Measurements from ENCODE around the gene SCYGR5. TPM values are rescaled to one million over a fixed set of nuclear protein-coding genes. Genes with fewer than 3 reads are reported as not detected.

The SCYGR5 gene
- total and polyA plus RNA-seq, 2 experiments from 2014 or later: not detected

GRCh38 chr2:227634201-227634600 lies 32.4 kb upstream of the SCYGR5 start:
- Mint-ChIP-seq H3K27me3 (ENCODE audit: insufficient read depth, low read depth, poor library complexity) (peaks cover 4% of the 10 kb centered on the region), H3K4me3 (no peak overlapping the region), H3K4me1 (no peaks in the 10 kb centered on the region), H3K36me3 (ENCODE audit: low read depth) (no peaks in the 10 kb centered on the region), H3K9me3 (no peaks in the 10 kb centered on the region), H3K27ac (no peak overlapping the region)
- Histone ChIP-seq H3K9me2 (ENCODE audit: insufficient read depth) (no peaks in the 10 kb centered on the region), H3K4me2 (no peak overlapping the region), H3K4me1 (ENCODE audit: insufficient read depth) (no peaks in the 10 kb centered on the region), H3K79me2 (replicated peaks; ENCODE audit: insufficient read depth) (no peaks in the 10 kb centered on the region), H3K36me3 (ENCODE audit: insufficient read depth) (no peaks in the 10 kb centered on the region), H3K4me3 (no peak overlapping the region), H3F3A (replicated peaks; ENCODE audit: low read depth) (no peaks in the 10 kb centered on the region), H3K27me3 (ENCODE audit: insufficient read depth) (no peaks in the 10 kb centered on the region), H4K20me1 (replicated peaks; ENCODE audit: insufficient read depth) (no peaks in the 10 kb centered on the region), H3K27ac (ENCODE audit: low read depth) (no peak overlapping the region), H2AFZ (no peak overlapping the region)
- no peak for ATAC-seq
- TF ChIP-seq EZH2 (IDR thresholded peaks at IDR 0.05; ENCODE audit: low read depth, unreplicated experiment) (no peak), ZNF114 (CRISPR knock-in tag; IDR thresholded peaks at IDR 0.05) (no peak), STAT1 (IDR thresholded peaks at IDR 0.05; ENCODE audit: unreplicated experiment) (no peak), POLR2AphosphoS5 (IDR thresholded peaks at IDR 0.05; ENCODE audit: low read depth) (no peak), CREB1 (CRISPR knock-in tag; IDR thresholded peaks at IDR 0.05; ENCODE audit: low read depth) (no peak), ZNF331 (CRISPR knock-in tag; IDR thresholded peaks at IDR 0.05; ENCODE audit: low read depth) (no peak), ZNF462 (CRISPR knock-in tag; IDR thresholded peaks at IDR 0.05) (no peak)
- no peak for DNase-seq (ENCODE audit: low spot score)

GRCh38 chr2:227642656-227643055 lies 23.9 kb upstream of the SCYGR5 start:
- ATAC-seq (no peak), DNase-seq (ENCODE audit: low spot score) (no peak)
- H3K4me1 ChIP-seq (ENCODE audit: insufficient read depth): no peaks in the 10 kb centered on the region
- H3K27me3 ChIP-seq (ENCODE audit: insufficient read depth): no peaks in the 10 kb centered on the region
- H3K4me3 ChIP-seq: no peak overlapping the region
- no peak overlapping the region for H3K27ac ChIP-seq (ENCODE audit: low read depth)
- Mint-ChIP-seq H3K36me3 (ENCODE audit: low read depth) (no peaks in the 10 kb centered on the region), H3K27ac (no peak overlapping the region), H3K27me3 (ENCODE audit: insufficient read depth, low read depth, poor library complexity) (no peaks in the 10 kb centered on the region), H3K9me3 (no peaks in the 10 kb centered on the region), H3K4me3 (no peak overlapping the region), H3K4me1 (peaks cover 5% of the 10 kb centered on the region; the same call in 1 of the 3 replicates)
- TF ChIP-seq ZNF331 (CRISPR knock-in tag; IDR thresholded peaks at IDR 0.05; ENCODE audit: low read depth) (no peak), ZNF114 (CRISPR knock-in tag; IDR thresholded peaks at IDR 0.05) (no peak), CREB1 (CRISPR knock-in tag; IDR thresholded peaks at IDR 0.05; ENCODE audit: low read depth) (no peak), JUNB (IDR thresholded peaks at IDR 0.05; ENCODE audit: unreplicated experiment) (no peak)
- H3F3A ChIP-seq (replicated peaks; ENCODE audit: low read depth): no peaks in the 10 kb centered on the region
- no peaks in the 10 kb centered on the region for H4K20me1 ChIP-seq (replicated peaks; ENCODE audit: insufficient read depth)
- H3K79me2 ChIP-seq (replicated peaks; ENCODE audit: insufficient read depth): no peaks in the 10 kb centered on the region
- H3K9me2 ChIP-seq (ENCODE audit: insufficient read depth): no peaks in the 10 kb centered on the region
- H3K4me2 ChIP-seq: no peak overlapping the region
- H3K36me3 ChIP-seq (ENCODE audit: insufficient read depth): no peaks in the 10 kb centered on the region
- no peak overlapping the region for H2AFZ ChIP-seq
